Sigmoid colon (tissue), 7 donors: ENCODE measurements around the gene DCDC1. TPM values are rescaled to one million over a fixed set of nuclear protein-coding genes. Genes with fewer than 3 reads are reported as not detected.
"Not testable (repeated sequence)": the region's sequence is repeated elsewhere in the genome, so short reads cannot be mapped to it uniquely, and the experiment has no call there.

ENCODE experiments used
- DNase-seq: peaks from one replicate; pipeline ENCODE4 v3.0.0-alpha.2; 2019
- H3K27ac ChIP-seq, 4 donors: fragments of 200-600 bp; sonication (generic); one replicate each; pipeline ENCODE4 v1.5.1; 2016 to 2019; ENCODE audit warnings: mild to moderate bottlenecking in 1 of 4
- H3K27me3 ChIP-seq, 3 donors: fragments of 200-600 bp; sonication (generic); one replicate each; pipeline ENCODE4 v1.5.1; 2019; ENCODE audit warnings: mild to moderate bottlenecking in 1 of 3
- H3K36me3 ChIP-seq, 4 donors: fragments of 200-600 bp; sonication (generic); one replicate each; pipeline ENCODE4 v1.5.1; 2016 to 2019
- H3K4me1 ChIP-seq, 4 donors: fragments of 200-600 bp; sonication (generic); one replicate each; pipeline ENCODE4 v1.5.1; 2017 to 2019
- H3K4me3 ChIP-seq, 4 donors: fragments of 200-600 bp; sonication (generic); one replicate each; pipeline ENCODE4 v1.5.1; 2017 to 2019; ENCODE audit warnings: mild to moderate bottlenecking in 2 of 4, moderate library complexity in 1 of 4
- H3K9me3 ChIP-seq, 4 donors: fragments of 200-600 bp in 3 of 4; sonication (generic) in 3 of 4; one replicate each; pipeline versions ENCODE4 v1.5.1 to v1.6.1; 2013 to 2019
- EP300 ChIP-seq, 4 donors: sonication (generic); formaldehyde crosslinking; IDR thresholded peaks; one replicate each; pipeline ENCODE4 v1.6.1; 2017; ENCODE audit warnings: antibody characterized with exemption in 4 of 4
- POLR2A ChIP-seq, 2 donors: fragments of 450-650 bp; IDR thresholded peaks; one replicate each; pipeline ENCODE4 v1.6.1; 2016; ENCODE audit warnings: antibody characterized with exemption in 2 of 2, mild to moderate bottlenecking in 2 of 2, moderate library complexity in 2 of 2
- POLR2AphosphoS5 ChIP-seq, 4 donors: sonication (generic); formaldehyde crosslinking; IDR thresholded peaks; one replicate each; pipeline ENCODE4 v1.6.1; 2017; ENCODE audit warnings: antibody characterized with exemption in 4 of 4
- WGBS, 2 donors: extraction: QIAGEN DNeasy Blood & Tissue Kit; methylation state at CpG; one replicate each; pipeline ENCODE4 v1.1.7; 2013; 5-methylcytosine and 5-hydroxymethylcytosine counted together
- intact Hi-C: fragments of 100-400 bp; cut with DNase I; formaldehyde crosslinking; loops from one replicate; pipeline ENCODE4 v1.15.1; 2023
- polyA plus RNA-seq, 3 donors: library from polyadenylated mRNA; stranded (reverse); fragments of 200-250 nt; gene quantifications; one replicate each; pipeline ENCODE4 v1.2.3, GENCODE V29; 2013
- total RNA-seq, 4 donors: library from RNA; depleted of rRNA; stranded (reverse); fragments of >200 nt; gene quantifications; one replicate each; pipeline ENCODE4 v1.1.0, GENCODE V29; 2016
- TF ChIP-seq, protein P1 (sequence below), 4 experiments: fragments of 450-650 bp in 3 of 4; fragments of 200-600 bp in 1 of 4; IDR thresholded peaks; one replicate each; pipeline ENCODE4 v1.5.1; 2016 to 2019; ENCODE audit warnings: antibody characterized with exemption in 4 of 4, mild to moderate bottlenecking in 3 of 4, moderate library complexity in 2 of 4
- donor health status: healthy with polysubstance abuse.
- donor health status: Bipolar disorder and iron deficiency.
- donor health status: healthy.

The DCDC1 gene
- total and polyA plus RNA-seq, 7 donors = 0.06 to 1.1 (median 0.30) TPM; not detected in 3

DNA sequence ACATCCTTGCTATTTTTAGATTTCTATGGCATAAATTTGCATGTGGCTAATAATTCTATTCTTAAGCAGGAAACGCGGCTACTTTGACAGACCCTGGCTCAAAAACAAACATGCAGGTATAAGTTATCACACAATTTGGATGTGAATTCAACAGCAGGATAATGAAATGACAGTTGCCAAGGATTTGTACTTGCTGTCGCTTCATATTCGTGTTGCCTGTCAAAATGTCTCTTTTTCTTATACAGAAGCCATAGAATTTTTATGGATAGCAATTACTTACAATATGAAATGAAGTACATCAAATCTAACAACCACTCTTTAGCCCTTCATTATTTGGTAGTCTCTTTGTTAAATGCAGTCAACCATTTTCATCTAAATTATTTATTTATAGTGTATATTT is 46.4 kb downstream of the DCDC1 start:
- H3K36me3 ChIP-seq = no peaks in the 10 kb centered on the region
- no peaks in the 10 kb centered on the region for H3K27me3 ChIP-seq
- H3K4me3 ChIP-seq = no peak overlapping the region
- H3K4me1 ChIP-seq = no peaks in the 10 kb centered on the region
- no peaks in the 10 kb centered on the region for H3K9me3 ChIP-seq
- TF ChIP-seq POLR2A (IDR thresholded peaks at IDR 0.05) (no peak), POLR2AphosphoS5 (IDR thresholded peaks at IDR 0.05) (no peak), EP300 (IDR thresholded peaks at IDR 0.05) (no peak)
- TF ChIP-seq, protein P1, sequence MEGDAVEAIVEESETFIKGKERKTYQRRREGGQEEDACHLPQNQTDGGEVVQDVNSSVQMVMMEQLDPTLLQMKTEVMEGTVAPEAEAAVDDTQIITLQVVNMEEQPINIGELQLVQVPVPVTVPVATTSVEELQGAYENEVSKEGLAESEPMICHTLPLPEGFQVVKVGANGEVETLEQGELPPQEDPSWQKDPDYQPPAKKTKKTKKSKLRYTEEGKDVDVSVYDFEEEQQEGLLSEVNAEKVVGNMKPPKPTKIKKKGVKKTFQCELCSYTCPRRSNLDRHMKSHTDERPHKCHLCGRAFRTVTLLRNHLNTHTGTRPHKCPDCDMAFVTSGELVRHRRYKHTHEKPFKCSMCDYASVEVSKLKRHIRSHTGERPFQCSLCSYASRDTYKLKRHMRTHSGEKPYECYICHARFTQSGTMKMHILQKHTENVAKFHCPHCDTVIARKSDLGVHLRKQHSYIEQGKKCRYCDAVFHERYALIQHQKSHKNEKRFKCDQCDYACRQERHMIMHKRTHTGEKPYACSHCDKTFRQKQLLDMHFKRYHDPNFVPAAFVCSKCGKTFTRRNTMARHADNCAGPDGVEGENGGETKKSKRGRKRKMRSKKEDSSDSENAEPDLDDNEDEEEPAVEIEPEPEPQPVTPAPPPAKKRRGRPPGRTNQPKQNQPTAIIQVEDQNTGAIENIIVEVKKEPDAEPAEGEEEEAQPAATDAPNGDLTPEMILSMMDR (IDR thresholded peaks at IDR 0.05) = no peak
- intact Hi-C loops = no loop called here
- 88 to 93% methylated on average over 4 of the region's 4 CpGs for WGBS, 2 donors
- H3K27ac ChIP-seq = no peak overlapping the region
- no peak for DNase-seq

DNA sequence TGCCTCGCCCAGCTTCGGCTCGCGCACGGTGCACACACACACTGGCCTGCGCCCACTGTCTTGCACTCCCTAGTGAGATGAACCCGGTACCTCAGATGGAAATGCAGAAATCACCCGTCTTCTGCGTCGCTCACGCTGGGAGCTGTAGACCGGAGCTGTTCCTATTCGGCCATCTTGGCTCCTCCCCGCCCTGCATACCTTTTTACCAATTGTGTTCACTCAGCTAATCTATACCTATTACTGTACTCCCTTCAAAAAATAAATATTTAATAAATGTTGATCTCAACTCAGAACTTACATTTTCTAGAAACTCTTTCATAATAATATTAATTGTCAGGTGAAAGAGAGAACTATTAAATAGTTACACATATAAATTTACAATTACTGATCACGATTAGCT is 48.0 kb downstream of the DCDC1 start:
- H3K4me3 ChIP-seq, H3K36me3 ChIP-seq, H3K4me1 ChIP-seq, H3K9me3 ChIP-seq, DNase-seq, H3K27me3 ChIP-seq, H3K27ac ChIP-seq, intact Hi-C loops: not testable (repeated sequence)
- WGBS, 2 donors = 95 to 96% methylated on average over 15 of the region's 15 CpGs

DNA sequence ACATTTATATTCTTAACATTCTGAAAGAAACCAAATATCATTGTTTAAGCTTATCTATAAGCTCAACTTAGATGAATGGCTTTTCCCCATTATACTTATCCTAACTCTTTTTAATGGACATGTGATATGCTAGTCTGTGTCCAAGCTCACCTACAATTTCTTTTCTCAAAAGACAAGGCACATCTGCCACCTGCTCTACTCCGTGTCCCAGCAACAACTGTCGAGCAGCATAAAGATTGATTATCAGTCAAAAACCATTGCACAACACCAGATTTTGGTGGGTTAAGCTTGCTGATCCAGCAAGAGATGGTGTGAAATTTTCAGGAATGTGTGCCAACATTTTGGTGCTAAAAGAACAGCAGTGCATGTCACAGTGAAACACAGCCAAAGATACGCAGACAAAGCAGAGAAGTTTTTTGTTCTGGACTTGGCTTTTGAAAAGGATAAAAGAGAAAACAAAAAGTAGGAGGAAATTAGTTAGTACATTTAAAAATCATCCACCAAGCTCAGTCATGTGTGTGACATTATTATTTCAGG is 65.8 kb downstream of the DCDC1 start:
- Histone ChIP-seq H3K9me3 (no peaks in the 10 kb centered on the region), H3K27me3 (no peaks in the 10 kb centered on the region), H3K27ac (no peak overlapping the region), H3K4me1 (no peaks in the 10 kb centered on the region), H3K36me3 (no peaks in the 10 kb centered on the region), H3K4me3 (no peak overlapping the region)
- intact Hi-C loops = no loop called here
- 67 to 77% methylated on average over 3 of the region's 3 CpGs for WGBS, 2 donors
- TF ChIP-seq, protein P1 (IDR thresholded peaks at IDR 0.05) = no peak
- TF ChIP-seq EP300 (IDR thresholded peaks at IDR 0.05) (no peak), POLR2AphosphoS5 (IDR thresholded peaks at IDR 0.05) (no peak), POLR2A (IDR thresholded peaks at IDR 0.05) (no peak)
- no peak for DNase-seq

DNA sequence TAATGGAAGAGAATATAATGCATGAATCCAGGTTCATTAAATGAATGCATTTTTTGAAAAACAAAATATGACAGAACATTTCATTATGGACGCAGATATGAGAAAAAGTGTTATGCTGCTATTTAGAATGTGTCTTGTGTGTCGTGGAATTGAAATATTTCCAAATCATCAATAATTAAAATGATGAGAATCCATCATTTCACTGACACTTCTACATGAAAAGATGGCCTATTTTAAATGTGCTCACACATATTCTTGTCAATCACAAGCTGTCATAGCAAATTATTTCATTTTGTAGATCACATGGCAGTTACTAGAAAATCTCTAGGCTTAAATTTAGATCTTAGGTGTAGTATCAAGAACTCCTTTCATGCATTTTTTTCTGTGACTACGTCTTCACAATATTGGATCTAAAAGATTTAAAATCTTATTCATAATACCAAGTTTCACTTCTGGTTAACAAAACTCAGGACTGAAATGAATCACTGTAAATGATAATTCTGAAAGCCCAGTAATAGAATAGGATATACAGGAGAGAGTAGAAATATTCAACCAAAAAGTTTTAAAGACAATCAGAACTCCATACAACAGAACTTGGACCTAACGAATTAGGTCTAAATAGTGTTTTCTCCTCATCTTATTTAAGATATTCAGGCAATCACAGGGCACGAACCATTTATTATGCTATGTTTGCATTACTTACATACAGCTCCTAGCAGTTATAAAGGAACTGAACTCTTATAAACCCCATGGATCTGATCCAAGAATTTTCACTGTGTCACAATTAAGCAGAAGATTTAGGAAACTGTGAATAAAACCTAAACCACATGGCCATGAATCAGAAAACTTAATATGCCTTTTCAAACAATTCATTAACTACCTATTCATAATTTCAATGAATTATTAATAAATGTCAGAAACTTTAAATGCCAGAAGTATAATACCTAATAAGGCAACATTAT is 67.7 kb downstream of the DCDC1 start:
- intact Hi-C loops = no loop called here
- no peaks in the 10 kb centered on the region for H3K4me1 ChIP-seq
- no peak overlapping the region for H3K27ac ChIP-seq
- no peaks in the 10 kb centered on the region for H3K36me3 ChIP-seq
- H3K9me3 ChIP-seq = no peaks in the 10 kb centered on the region
- 69 to 78% methylated on average over 5 of the region's 5 CpGs for WGBS, 2 donors
- no peak overlapping the region for H3K4me3 ChIP-seq
- H3K27me3 ChIP-seq = no peaks in the 10 kb centered on the region
- TF ChIP-seq EP300 (IDR thresholded peaks at IDR 0.05) (no peak), POLR2AphosphoS5 (IDR thresholded peaks at IDR 0.05) (no peak)
- TF ChIP-seq, protein P1 (IDR thresholded peaks at IDR 0.05) = no peak
- no peak for DNase-seq

DNA sequence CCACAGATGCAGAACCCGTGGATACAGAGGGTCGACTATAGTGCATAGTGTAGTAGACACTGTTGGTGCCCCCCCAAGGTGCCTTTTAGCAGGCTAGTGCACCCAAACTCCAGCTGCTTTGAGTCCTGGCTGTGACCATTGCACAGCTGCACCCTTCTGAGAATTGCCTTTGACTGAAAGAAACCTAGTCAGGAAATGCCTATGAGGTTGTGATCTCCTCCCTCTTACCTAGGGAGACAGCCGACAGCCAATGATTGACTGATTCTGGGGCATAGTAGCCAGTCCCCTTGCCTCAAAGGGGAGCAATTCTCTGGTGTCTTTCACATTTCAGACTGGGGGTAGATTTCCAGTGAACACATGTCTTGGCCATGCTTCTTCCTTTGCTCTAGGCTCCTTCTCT is 74.2 kb downstream of the DCDC1 start:
- TF ChIP-seq POLR2AphosphoS5 (IDR thresholded peaks at IDR 0.05) = no peak
- no peak for TF ChIP-seq EP300 (IDR thresholded peaks at IDR 0.05)
- TF ChIP-seq, protein P1 (IDR thresholded peaks at IDR 0.05) = no peak
- TF ChIP-seq POLR2A (IDR thresholded peaks at IDR 0.05) = no peak
- Histone ChIP-seq H3K9me3 (no peaks in the 10 kb centered on the region), H3K27me3 (no peaks in the 10 kb centered on the region), H3K4me3 (no peak overlapping the region), H3K4me1 (no peaks in the 10 kb centered on the region), H3K36me3 (no peaks in the 10 kb centered on the region), H3K27ac (no peak overlapping the region)
- intact Hi-C loops = no loop called here
- WGBS, 2 donors = 74 to 82% methylated on average over 3 of the region's 3 CpGs
- DNase-seq = no peak

DNA sequence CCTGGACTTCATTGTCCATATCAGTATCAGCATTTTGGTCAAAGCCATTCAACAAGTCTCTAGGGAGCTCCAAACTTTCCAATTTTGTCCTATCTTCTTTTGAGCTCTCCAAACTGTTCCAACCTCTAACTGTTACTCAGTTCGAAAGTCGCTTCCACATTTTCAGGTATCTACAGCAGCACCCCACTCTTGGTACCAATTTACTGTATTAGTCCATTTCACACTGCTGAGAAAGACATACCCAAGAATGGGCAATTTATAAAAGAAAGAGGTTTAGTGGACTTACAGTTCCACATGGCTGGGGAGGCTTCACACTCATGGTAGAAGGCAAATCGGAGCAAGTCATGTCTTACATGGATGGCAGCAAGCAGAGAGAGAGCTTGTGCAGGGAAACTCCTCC is 96.0 kb downstream of the DCDC1 start:
- H3K4me1 ChIP-seq, DNase-seq, intact Hi-C loops, H3K27ac ChIP-seq, H3K9me3 ChIP-seq, H3K27me3 ChIP-seq, H3K36me3 ChIP-seq, H3K4me3 ChIP-seq: not testable (repeated sequence)
- WGBS, 2 donors = 92 to 93% methylated on average over 3 of the region's 3 CpGs
